RKO (cell line): ENCODE data around the gene RNF13.
A peak's percentile ranks its signal among the peaks of the same experiment; 100 is the strongest.

Experiments used
- DNase-seq: peaks from one replicate; pipeline ENCODE4 v3.0.0-alpha.2; 2016; ENCODE audit warnings: low spot score

Gene RNF13

GRCh38 chr3:149812606-149813366, at the start of gene RNF13:
RNF13 (plus strand) TSS chr3:149813215; CDS start chr3:149846027, 32,812 bp downstream.
- DNase-seq: peak; percentile 90

- no peak for DNase-seq
These were observed 49.3 kb upstream of the RNF13 start for GRCh38 chr3:149763565-149764195.

- DNase-seq: no peak
These were observed 48.7 kb upstream of the RNF13 start for GRCh38 chr3:149764302-149764701.

- peak; percentile 55 for DNase-seq
These were observed 47.2 kb upstream of the RNF13 start for GRCh38 chr3:149765762-149766334.

GRCh38 chr3:149767720-149768119, 45.3 kb upstream of the RNF13 start:
- DNase-seq: no peak

GRCh38 chr3:149768704-149769103, 44.3 kb upstream of the RNF13 start:
- DNase-seq: no peak

GRCh38 chr3:149770246-149770645, 42.8 kb upstream of the RNF13 start:
- DNase-seq: no peak

- peak; percentile 40 for DNase-seq
These were observed 41.3 kb upstream of the RNF13 start for GRCh38 chr3:149771652-149772271.

- no peak for DNase-seq
These were observed 40.2 kb upstream of the RNF13 start for GRCh38 chr3:149772861-149773260.

GRCh38 chr3:149776170-149776569, 36.8 kb upstream of the RNF13 start:
- no peak for DNase-seq

GRCh38 chr3:149777414-149778214, 35.4 kb upstream of the RNF13 start:
- no peak for DNase-seq

GRCh38 chr3:149781211-149781610, 31.8 kb upstream of the RNF13 start:
- DNase-seq: no peak

- no peak for DNase-seq
These were observed 31.3 kb upstream of the RNF13 start for GRCh38 chr3:149781741-149782140.

GRCh38 chr3:149783576-149783975, 29.4 kb upstream of the RNF13 start:
- no peak for DNase-seq

- no peak for DNase-seq
These were observed 28.8 kb upstream of the RNF13 start for GRCh38 chr3:149784064-149784704.

GRCh38 chr3:149790268-149790667, 22.7 kb upstream of the RNF13 start:
- no peak for DNase-seq

- DNase-seq: no peak
These were observed 22.3 kb upstream of the RNF13 start for GRCh38 chr3:149790698-149791097.

- DNase-seq: no peak
These were observed 20.4 kb upstream of the RNF13 start, which contains the start of gene ANKUB1 for GRCh38 chr3:149792452-149793270. ANKUB1 (minus strand) TSS chr3:149792554; CDS start chr3:149792366, 188 bp downstream.

GRCh38 chr3:149796026-149796425, 17.0 kb upstream of the RNF13 start:
- DNase-seq: no peak

GRCh38 chr3:149800693-149801092, 12.3 kb upstream of the RNF13 start:
- no peak for DNase-seq
